IMR-90 (cell line): ENCODE data around the gene CEP70.
"Not testable (repeated sequence)": the region's sequence is repeated elsewhere in the genome, so short reads cannot be mapped to it uniquely, and the experiment has no call there.

ENCODE experiments used
- MAZ ChIP-seq: IDR thresholded peaks from 2 replicates; pipeline ENCODE4 v1.6.1; 2012; ENCODE audit warnings: low read depth, mild to moderate bottlenecking, low read length, improper control_type of control experiment, moderate library complexity, borderline replicate concordance
- MXI1 ChIP-seq: IDR thresholded peaks from 2 replicates; pipeline ENCODE4 v1.6.1; 2012; ENCODE audit warnings: low read depth, mild to moderate bottlenecking, low read length, moderate library complexity, borderline replicate concordance
- NFE2L2 ChIP-seq: fragments of 150-350 bp; IDR thresholded peaks from 2 replicates; pipeline ENCODE4 v1.6.1; 2016; ENCODE audit warnings: low read depth, mild to moderate bottlenecking, low read length
- POLR2A ChIP-seq: IDR thresholded peaks from 2 replicates; pipeline ENCODE4 v1.6.1; 2012; ENCODE audit warnings: mild to moderate bottlenecking, low read depth, low read length
- RFX5 ChIP-seq: IDR thresholded peaks from 2 replicates; pipeline ENCODE4 v1.8.0; 2012; ENCODE audit warnings: low read depth, mild to moderate bottlenecking, low read length, moderate library complexity
- TF ChIP-seq, protein P1 (sequence below): conservative IDR thresholded peaks from 2 replicates; pipeline ENCODE4 v1.5.1; 2012; ENCODE audit warnings: mild to moderate bottlenecking, low read depth, low read length, improper control_type of control experiment

DNA sequence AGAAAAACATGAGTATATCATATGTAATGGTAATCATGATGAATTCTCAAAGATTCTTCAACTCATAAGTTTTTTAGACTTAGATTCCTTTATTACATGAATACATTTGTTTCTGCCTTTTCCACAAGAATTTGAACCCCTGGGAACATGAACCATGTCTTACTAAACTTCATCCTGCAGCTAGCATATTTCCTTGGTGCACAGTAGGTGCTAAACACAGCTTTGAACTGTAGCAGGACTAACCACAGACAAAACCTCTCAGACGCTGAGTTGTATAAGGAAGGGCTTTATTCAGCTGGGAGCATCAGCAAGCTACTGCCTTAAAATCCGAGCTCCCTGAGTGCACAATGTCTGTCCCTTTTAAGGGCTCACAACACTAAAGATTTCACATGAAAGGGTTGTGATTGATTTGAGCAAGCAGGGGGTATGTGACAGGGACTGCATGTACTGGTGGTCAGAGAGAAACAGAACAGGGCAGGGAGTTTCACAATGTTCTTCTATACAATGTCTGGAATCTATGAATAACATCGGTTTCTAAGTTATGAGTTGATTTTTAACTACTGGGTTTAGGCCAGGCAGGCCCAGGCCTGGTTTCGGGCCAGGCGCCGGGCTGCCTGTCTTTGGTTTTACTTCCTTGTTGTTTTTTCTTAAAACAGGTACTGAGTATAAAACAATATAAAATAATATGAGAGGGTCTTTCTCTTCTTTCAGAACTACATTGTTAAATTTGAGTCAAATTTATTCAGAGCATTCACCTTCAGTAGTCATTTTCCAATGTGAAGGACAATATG, 3.3 kb upstream of the CEP70 start:
- TF ChIP-seq, protein P1, sequence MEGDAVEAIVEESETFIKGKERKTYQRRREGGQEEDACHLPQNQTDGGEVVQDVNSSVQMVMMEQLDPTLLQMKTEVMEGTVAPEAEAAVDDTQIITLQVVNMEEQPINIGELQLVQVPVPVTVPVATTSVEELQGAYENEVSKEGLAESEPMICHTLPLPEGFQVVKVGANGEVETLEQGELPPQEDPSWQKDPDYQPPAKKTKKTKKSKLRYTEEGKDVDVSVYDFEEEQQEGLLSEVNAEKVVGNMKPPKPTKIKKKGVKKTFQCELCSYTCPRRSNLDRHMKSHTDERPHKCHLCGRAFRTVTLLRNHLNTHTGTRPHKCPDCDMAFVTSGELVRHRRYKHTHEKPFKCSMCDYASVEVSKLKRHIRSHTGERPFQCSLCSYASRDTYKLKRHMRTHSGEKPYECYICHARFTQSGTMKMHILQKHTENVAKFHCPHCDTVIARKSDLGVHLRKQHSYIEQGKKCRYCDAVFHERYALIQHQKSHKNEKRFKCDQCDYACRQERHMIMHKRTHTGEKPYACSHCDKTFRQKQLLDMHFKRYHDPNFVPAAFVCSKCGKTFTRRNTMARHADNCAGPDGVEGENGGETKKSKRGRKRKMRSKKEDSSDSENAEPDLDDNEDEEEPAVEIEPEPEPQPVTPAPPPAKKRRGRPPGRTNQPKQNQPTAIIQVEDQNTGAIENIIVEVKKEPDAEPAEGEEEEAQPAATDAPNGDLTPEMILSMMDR = not testable (repeated sequence)
- not testable (repeated sequence) for TF ChIP-seq MAZ, POLR2A, MXI1, RFX5, NFE2L2
